HG03432 (cell line): ENCODE data around the gene PRKAR2B.

Experiments
- ATAC-seq: cut with Tn5 transposase; IDR thresholded peaks from one replicate; pipeline ENCODE4 v1.9.1; 2021; ENCODE audit warnings: mild to moderate bottlenecking, moderate library complexity; ENCODE audit not compliant: unreplicated experiment

Gene PRKAR2B

GRCh38 chr7:107173691-107174406 is 129.3 kb downstream of the PRKAR2B start:
- peak; percentile 53 for ATAC-seq

GRCh38 chr7:107179326-107180164 is 135.0 kb downstream of the PRKAR2B start:
- ATAC-seq, result no peak

GRCh38 chr7:107180378-107180777 is 135.9 kb downstream of the PRKAR2B start:
- peak; percentile 49 for ATAC-seq

GRCh38 chr7:107181172-107181571 is 136.7 kb downstream of the PRKAR2B start:
- no peak for ATAC-seq

- no peak for ATAC-seq
Measured at GRCh38 chr7:107185716-107186115, 141.2 kb downstream of the PRKAR2B start.

- no peak for ATAC-seq
Measured at GRCh38 chr7:107186240-107186639, 141.7 kb downstream of the PRKAR2B start.

- no peak for ATAC-seq
Measured at GRCh38 chr7:107187774-107188173, 143.3 kb downstream of the PRKAR2B start.

GRCh38 chr7:107190090-107190489 is 145.6 kb downstream of the PRKAR2B start:
- ATAC-seq, result no peak

GRCh38 chr7:107194052-107194451 is 149.5 kb downstream of the PRKAR2B start:
- ATAC-seq, result no peak

GRCh38 chr7:107196834-107197610 is 152.5 kb downstream of the PRKAR2B start:
- no peak for ATAC-seq

GRCh38 chr7:107201795-107202450 is 157.4 kb downstream of the PRKAR2B start:
- ATAC-seq, result no peak

GRCh38 chr7:107203607-107204006 is 159.1 kb downstream of the PRKAR2B start:
- no peak for ATAC-seq

- ATAC-seq, result no peak
Measured at GRCh38 chr7:107206136-107206535, 161.6 kb downstream of the PRKAR2B start.

- no peak for ATAC-seq
Measured at GRCh38 chr7:107206706-107207105, 162.2 kb downstream of the PRKAR2B start.

- ATAC-seq, result no peak
Measured at GRCh38 chr7:107207459-107207858, 163.0 kb downstream of the PRKAR2B start.

GRCh38 chr7:107208024-107208521 is 163.6 kb downstream of the PRKAR2B start:
- no peak for ATAC-seq

GRCh38 chr7:107208563-107208962 is 164.1 kb downstream of the PRKAR2B start:
- ATAC-seq, result no peak

- ATAC-seq, result no peak
Measured at GRCh38 chr7:107209565-107209964, 165.1 kb downstream of the PRKAR2B start.

- no peak for ATAC-seq
Measured at GRCh38 chr7:107210400-107210799, 165.9 kb downstream of the PRKAR2B start.
